Measurements from ENCODE around the gene ZNF311.
"Not testable (repeated sequence)": the region's sequence is repeated elsewhere in the genome, so short reads cannot be mapped to it uniquely, and the experiment has no call there.

The ZNF311 gene

DNA sequence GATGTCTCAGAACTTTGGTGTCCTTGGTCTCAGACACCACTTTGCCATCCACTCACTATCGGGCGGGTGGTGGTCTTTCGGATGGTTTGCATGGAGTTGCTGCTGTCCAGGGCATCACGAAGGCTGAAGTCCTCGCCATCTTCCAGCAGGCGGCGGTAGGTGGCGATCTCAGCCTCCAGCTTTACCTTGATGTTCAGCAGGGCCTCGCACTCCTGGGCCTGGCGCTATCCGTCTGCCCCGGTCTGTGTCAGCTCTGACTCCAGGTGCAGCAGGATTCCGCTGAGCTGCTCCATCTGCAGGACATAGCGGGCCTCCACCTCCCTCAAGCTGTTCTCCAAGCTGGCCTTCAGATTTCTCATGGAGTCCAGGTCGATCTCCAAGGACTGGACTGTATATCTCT is 36.0 kb downstream of the ZNF311 start:
- no peaks in the 10 kb centered on the region for H3K4me1 ChIP-seq (ENCODE audit: insufficient read depth, low read length)
- H3K27ac ChIP-seq (ENCODE audit: low read length), result no peak overlapping the region
- no peak overlapping the region for H3K9ac ChIP-seq (ENCODE audit: low read depth, low read length)
- no peak overlapping the region for H3K4me3 ChIP-seq (ENCODE audit: low read length)
- no peaks in the 10 kb centered on the region for H3K27me3 ChIP-seq (ENCODE audit: insufficient read depth, low read length)
- H3K9me3 ChIP-seq (ENCODE audit: insufficient read depth, low read depth, low read length), result peaks cover 6% of the 10 kb centered on the region
- no peaks in the 10 kb centered on the region for H3K36me3 ChIP-seq (ENCODE audit: insufficient read depth, low read depth, low read length)

DNA sequence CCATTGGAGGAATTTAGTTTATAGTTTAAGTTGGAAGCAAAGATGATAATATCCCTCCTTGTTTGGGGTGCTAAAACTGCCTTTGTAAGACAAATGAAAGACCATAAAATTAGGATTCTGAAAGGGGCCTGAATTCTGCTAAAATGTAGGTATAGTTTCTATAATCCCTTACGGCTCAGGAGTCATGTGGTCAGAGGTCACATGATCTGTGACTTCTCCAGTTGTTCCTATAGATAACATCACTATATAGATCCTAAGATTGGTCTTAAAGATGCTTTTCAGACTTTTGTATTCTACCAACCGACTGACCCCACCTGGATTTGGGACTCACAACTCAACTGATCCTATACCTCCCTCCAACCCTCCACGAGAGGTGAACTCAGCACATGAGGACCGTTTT is 36.6 kb downstream of the ZNF311 start:
- H3K27me3 ChIP-seq (ENCODE audit: insufficient read depth, low read length), result no peaks in the 10 kb centered on the region

DNA sequence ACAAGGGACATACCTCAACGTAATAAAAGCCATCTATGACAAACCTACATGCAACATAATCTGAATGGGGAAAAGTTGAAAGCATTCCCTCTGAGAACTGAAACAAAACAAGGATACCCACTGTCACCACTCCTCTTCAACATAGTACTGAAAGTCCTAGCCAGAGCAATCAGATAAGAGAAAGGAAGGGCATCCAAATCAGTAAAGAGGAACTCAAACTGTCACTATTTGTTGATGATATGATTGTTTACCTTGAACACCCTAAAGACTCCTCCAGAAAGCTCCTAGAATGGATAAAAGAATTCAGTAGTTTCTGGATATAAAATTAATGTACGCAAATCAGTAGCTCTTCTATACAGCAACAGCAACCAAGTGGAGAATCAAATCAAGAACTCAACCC is 39.4 kb downstream of the ZNF311 start:
- Histone ChIP-seq H3K9ac (ENCODE audit: low read depth, low read length) (no peak overlapping the region), H3K27me3 (ENCODE audit: insufficient read depth, low read length) (no peaks in the 10 kb centered on the region), H3K36me3 (ENCODE audit: insufficient read depth, low read depth, low read length) (no peaks in the 10 kb centered on the region), H3K4me1 (ENCODE audit: insufficient read depth, low read length) (no peaks in the 10 kb centered on the region), H3K4me3 (ENCODE audit: low read length) (no peak overlapping the region), H3K9me3 (ENCODE audit: insufficient read depth, low read depth, low read length) (peaks cover 6% of the 10 kb centered on the region), H3K27ac (ENCODE audit: low read length) (no peak overlapping the region)

More for the DNA sequence above, 36.6 kb downstream of the ZNF311 start:
- Histone ChIP-seq H3K4me3 (ENCODE audit: low read length) (no peak overlapping the region), H3K9me3 (ENCODE audit: insufficient read depth, low read depth, low read length) (peaks cover 6% of the 10 kb centered on the region), H3K4me1 (ENCODE audit: insufficient read depth, low read length) (no peaks in the 10 kb centered on the region), H3K36me3 (ENCODE audit: insufficient read depth, low read depth, low read length) (no peaks in the 10 kb centered on the region), H3K9ac (ENCODE audit: low read depth, low read length) (no peak overlapping the region), H3K27ac (ENCODE audit: low read length) (no peak overlapping the region)

DNA sequence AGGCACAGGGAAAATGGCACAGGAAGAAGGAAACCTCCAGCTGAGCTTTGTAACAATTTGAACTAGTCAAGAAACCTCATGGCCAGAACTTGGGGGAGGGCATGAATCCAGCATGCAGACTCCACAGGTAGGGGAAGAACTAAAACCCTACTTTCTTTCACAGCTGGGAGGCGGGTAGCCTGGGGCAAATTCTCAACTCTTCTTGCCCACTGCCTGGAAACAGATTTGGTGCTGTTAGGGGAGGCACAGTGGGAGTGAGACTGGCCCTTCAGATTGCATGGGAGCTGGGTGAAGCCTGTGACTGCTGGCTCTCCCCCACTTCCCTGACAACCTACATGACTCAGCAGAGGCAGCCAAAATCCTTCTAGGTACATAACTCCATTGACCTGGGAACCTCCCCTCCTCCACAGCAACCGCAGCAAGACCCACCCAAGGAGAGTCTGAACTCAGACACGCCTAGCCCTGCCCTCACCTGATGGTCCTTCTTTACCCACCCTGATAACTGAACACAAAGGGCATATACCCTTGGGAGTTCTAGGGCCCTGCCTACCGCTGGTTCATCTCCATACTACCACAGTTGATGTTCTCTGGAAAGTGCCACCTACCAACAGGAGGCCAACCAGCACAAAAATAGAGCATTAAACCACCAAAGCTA is 44.1 kb downstream of the ZNF311 start:
- no peaks in the 10 kb centered on the region for H3K27me3 ChIP-seq (ENCODE audit: insufficient read depth, low read length)
- no peak overlapping the region for H3K4me3 ChIP-seq (ENCODE audit: low read length)
- no peaks in the 10 kb centered on the region for H3K4me1 ChIP-seq (ENCODE audit: insufficient read depth, low read length)
- no peaks in the 10 kb centered on the region for H3K36me3 ChIP-seq (ENCODE audit: insufficient read depth, low read depth, low read length)
- H3K9me3 ChIP-seq (ENCODE audit: insufficient read depth, low read depth, low read length), result no peaks in the 10 kb centered on the region
- H3K27ac ChIP-seq (ENCODE audit: low read length), result no peak overlapping the region
- H3K9ac ChIP-seq (ENCODE audit: low read depth, low read length), result no peak overlapping the region

DNA sequence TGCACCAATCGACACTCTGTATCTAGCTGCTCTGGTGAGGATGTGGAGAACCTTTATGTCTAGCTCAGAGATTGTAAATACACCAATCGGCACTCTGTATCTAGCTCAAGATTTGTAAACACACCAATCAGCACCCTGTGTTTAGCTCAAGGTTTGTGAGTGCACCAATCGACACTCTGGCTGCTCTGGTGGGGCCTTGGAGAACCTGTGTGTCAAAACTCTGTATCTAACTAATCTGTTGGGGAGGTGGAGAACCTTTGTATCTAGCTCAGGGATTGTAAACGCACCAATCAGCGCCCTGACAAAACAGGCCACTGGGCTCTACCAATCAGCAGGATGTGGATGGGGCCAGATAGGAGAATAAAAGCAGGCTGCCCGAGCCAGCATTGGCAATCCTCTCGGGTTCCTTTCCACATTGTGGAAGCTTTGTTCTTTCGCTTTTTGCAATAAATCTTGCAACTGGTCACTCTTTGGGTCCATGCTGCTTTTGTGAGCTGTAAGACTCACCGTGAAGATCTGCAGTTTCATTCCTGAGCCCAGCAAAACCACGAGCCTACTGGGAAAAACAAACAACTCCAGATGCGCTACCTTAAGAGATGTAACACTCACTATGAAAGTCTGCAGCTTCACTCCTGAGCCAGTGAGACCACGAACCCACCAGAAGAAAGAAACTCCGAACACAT is 46.4 kb downstream of the ZNF311 start:
- not testable (repeated sequence) for H3K36me3 ChIP-seq (ENCODE audit: insufficient read depth, low read depth, low read length); H3K9me3 ChIP-seq (ENCODE audit: insufficient read depth, low read depth, low read length); H3K4me1 ChIP-seq (ENCODE audit: insufficient read depth, low read length); H3K27ac ChIP-seq (ENCODE audit: low read length); H3K4me3 ChIP-seq (ENCODE audit: low read length); H3K27me3 ChIP-seq (ENCODE audit: insufficient read depth, low read length); H3K9ac ChIP-seq (ENCODE audit: low read depth, low read length)

DNA sequence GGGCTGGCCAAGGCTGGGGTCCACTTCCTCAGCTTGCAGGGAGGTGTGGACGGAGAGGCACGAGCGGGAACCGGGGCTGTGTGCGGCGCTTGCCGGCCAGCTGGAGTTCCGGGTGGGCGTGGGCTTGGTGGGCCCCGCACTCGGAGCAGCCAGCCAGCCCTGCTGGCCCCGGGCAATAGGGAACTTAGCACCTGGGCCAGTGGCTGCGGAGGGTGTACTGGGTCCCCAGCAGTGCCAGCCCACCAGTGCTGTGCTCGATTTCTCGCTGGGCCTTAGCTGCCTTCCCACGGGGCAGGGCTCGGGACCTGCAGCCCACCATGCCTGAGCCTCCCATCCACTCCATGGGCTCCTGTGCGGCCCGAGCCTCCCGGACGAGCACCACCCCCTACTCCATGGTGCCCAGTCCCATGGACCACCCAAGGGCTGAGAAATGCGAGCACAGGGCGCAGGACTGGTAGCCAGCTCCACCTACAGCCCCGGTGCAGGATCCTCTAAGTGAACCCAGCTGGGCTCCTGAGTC is 47.3 kb downstream of the ZNF311 start:
- not testable (repeated sequence) for H3K27ac ChIP-seq (ENCODE audit: low read length); H3K9me3 ChIP-seq (ENCODE audit: insufficient read depth, low read depth, low read length); H3K27me3 ChIP-seq (ENCODE audit: insufficient read depth, low read length); H3K4me3 ChIP-seq (ENCODE audit: low read length); H3K36me3 ChIP-seq (ENCODE audit: insufficient read depth, low read depth, low read length); H3K4me1 ChIP-seq (ENCODE audit: insufficient read depth, low read length); H3K9ac ChIP-seq (ENCODE audit: low read depth, low read length)

DNA sequence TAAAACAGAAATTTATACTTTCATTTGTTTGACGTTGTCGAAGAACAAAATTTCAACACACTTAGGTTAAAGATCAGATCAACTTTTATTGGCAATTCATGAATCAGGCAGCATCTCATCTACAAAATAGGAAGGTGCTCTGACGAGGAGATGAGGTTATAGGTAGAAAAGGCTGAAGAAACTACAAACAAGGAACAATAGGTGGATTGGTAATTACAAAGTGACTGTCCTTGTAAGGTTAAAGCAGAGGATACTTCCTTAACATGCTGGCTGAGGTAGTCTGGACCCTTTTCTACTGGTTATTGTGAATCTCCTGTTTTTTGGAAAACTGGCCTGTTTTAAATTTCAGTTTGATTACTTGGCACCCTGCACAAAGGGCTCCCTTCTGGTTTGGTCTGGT is 48.8 kb downstream of the ZNF311 start:
- no peak overlapping the region for H3K9ac ChIP-seq (ENCODE audit: low read depth, low read length)
- H3K27me3 ChIP-seq (ENCODE audit: insufficient read depth, low read length), result peaks cover 6% of the 10 kb centered on the region; the same call in 1 of the 2 replicates
- no peaks in the 10 kb centered on the region for H3K4me1 ChIP-seq (ENCODE audit: insufficient read depth, low read length)
- no peak overlapping the region for H3K27ac ChIP-seq (ENCODE audit: low read length)
- H3K9me3 ChIP-seq (ENCODE audit: insufficient read depth, low read depth, low read length), result no peaks in the 10 kb centered on the region
- no peak overlapping the region for H3K4me3 ChIP-seq (ENCODE audit: low read length)
- no peaks in the 10 kb centered on the region for H3K36me3 ChIP-seq (ENCODE audit: insufficient read depth, low read depth, low read length)

DNA sequence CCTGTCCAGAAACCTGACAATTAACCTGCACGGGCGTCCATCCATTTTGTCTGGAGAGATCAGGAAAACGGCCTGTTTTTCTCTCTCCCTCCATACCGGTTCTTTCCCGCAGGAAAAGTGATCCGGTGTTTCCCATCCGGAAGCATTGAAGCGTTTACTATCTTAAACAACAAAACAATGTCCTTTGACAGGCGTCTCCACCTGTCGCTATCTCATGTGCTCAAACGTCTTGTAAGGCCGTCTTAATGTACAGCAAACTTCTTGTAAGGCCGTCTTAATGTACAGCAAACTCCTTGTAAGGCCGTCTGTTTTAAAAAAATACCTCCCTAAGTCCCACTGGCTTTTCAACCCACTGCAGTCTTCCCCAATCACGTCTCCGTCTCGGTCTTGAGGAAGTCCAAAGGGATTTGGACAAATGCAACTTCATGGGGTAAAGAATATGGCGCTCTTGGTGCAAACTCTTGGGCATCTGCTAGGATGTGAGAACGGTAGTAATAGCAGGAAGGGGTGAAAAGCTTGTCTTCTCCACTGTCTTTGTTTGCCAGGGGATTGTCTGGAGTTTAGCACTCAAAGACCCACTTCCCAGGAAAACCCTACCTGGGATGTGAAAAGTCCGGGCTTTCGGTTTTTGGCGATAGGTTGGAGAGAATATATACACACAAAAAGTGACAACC is 51.4 kb downstream of the ZNF311 start:
- Histone ChIP-seq H3K4me3 (ENCODE audit: low read length) (peak overlapping the region; percentile 77), H3K4me1 (ENCODE audit: insufficient read depth, low read length) (no peaks in the 10 kb centered on the region), H3K27me3 (ENCODE audit: insufficient read depth, low read length) (peaks cover 6% of the 10 kb centered on the region; the same call in 1 of the 2 replicates), H3K27ac (ENCODE audit: low read length) (no peak overlapping the region), H3K9me3 (ENCODE audit: insufficient read depth, low read depth, low read length) (no peaks in the 10 kb centered on the region), H3K9ac (ENCODE audit: low read depth, low read length) (peak overlapping the region; percentile 53; the same call in 1 of the 2 replicates), H3K36me3 (ENCODE audit: insufficient read depth, low read depth, low read length) (no peaks in the 10 kb centered on the region)

DNA sequence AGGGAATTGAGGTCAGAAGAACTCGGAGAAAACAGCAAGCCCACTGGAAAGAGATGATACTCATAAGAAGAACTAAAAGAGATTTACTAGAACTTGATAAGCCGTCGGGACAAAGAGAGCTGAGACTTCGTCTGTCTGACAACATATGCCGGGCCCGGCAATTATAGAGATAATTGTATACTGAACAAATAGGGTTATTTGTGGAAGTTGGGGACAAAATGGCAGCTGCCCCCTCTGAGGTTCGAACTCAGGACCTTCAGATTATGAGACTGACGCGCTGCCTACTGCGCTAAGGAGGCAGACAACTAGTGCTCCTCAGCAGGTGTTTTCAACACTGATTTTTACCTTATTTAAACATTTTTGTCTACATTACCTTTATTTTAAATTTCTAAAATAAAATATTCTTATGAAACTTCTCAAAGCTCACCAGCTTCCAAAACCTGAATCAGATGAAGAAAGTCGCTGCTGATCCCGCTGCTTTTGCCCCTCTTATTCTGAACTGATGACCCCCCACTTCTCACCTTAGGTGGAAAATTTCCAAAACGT is 52.0 kb downstream of the ZNF311 start:
- Histone ChIP-seq H3K9me3 (ENCODE audit: insufficient read depth, low read depth, low read length) (no peaks in the 10 kb centered on the region), H3K9ac (ENCODE audit: low read depth, low read length) (peak overlapping the region; percentile 53; the same call in 1 of the 2 replicates), H3K4me3 (ENCODE audit: low read length) (peak overlapping the region; percentile 77), H3K36me3 (ENCODE audit: insufficient read depth, low read depth, low read length) (no peaks in the 10 kb centered on the region), H3K27ac (ENCODE audit: low read length) (no peak overlapping the region), H3K27me3 (ENCODE audit: insufficient read depth, low read length) (peaks cover 6% of the 10 kb centered on the region; the same call in 1 of the 2 replicates), H3K4me1 (ENCODE audit: insufficient read depth, low read length) (no peaks in the 10 kb centered on the region)

DNA sequence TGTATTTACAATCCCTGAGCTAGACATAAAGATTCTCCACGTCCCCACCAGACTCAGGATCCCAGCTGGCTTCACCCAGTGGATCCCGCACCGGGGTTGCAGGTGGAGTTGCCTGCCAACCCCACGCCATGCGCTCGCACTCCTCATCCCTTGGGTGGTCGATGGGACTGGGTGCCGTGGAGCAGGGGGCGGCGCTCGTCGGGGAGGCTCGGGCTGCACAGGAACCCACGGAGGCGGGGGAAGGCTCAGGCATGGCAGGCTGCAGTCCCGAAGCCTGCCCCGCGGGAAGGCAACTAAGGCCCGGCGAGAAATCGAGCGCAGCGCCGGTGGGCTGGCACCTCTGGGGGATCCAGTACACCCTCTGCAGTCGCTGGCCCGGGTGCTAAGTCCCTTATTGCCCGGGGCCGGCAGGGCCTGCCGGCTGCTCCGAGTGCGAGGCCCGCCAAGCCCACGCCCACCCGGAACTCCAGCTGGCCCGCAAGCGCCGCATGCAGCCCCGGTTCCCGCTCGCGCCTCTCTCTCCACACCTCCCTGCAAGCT is 55.4 kb downstream of the ZNF311 start:
- H3K27ac ChIP-seq (ENCODE audit: low read length), result not testable (repeated sequence)

DNA sequence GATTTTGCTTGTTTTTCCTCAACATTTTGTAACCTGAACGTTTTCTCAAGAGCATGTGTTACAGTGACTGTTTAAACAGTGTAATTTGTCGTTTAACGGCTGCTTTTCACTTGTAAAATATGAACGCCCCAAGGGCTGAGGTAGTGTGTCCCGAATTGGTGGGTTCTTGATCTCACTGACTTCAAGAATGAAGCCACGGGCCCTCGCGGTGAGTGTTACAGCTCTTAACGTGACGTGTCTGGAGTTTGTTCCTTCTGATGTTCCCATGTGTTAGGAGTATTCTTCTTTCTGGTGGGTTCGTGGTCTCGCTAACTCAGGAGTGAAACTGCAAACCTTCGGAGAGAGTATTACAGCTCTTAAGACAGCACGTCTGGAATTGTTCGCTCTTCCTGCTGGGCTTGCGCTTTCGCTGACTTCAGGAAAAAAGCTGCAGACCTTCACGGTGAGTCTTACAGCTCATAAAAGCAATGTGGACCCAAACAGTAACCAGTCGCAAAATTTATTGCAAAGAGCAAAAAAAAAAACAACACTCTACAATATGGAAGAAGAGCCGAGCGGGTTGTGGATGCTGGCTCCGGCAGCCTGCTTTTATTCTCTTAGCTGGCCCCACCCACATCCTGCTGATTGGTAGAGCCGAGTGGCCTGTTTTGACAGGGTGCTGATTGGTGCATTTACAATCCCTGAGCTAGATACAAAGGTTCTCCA is 56.2 kb downstream of the ZNF311 start:
- H3K36me3 ChIP-seq (ENCODE audit: insufficient read depth, low read depth, low read length), result no peaks in the 10 kb centered on the region
- no peaks in the 10 kb centered on the region for H3K4me1 ChIP-seq (ENCODE audit: insufficient read depth, low read length)
- H3K27me3 ChIP-seq (ENCODE audit: insufficient read depth, low read length), result peaks cover 3% of the 10 kb centered on the region; the same call in 1 of the 2 replicates
- H3K4me3 ChIP-seq (ENCODE audit: low read length), result no peak overlapping the region
- no peak overlapping the region for H3K27ac ChIP-seq (ENCODE audit: low read length)
- no peak overlapping the region for H3K9ac ChIP-seq (ENCODE audit: low read depth, low read length)
- no peaks in the 10 kb centered on the region for H3K9me3 ChIP-seq (ENCODE audit: insufficient read depth, low read depth, low read length)

More for the DNA sequence above, 55.4 kb downstream of the ZNF311 start:
- H3K4me3 ChIP-seq (ENCODE audit: low read length); H3K4me1 ChIP-seq (ENCODE audit: insufficient read depth, low read length); H3K9me3 ChIP-seq (ENCODE audit: insufficient read depth, low read depth, low read length); H3K36me3 ChIP-seq (ENCODE audit: insufficient read depth, low read depth, low read length); H3K27me3 ChIP-seq (ENCODE audit: insufficient read depth, low read length); H3K9ac ChIP-seq (ENCODE audit: low read depth, low read length): not testable (repeated sequence)

All from iPS-20b (cell line).